Skeletal muscle tissue (tissue), 4 donors: ENCODE results near the gene VAMP5. TPM values are rescaled to one million over a fixed set of nuclear protein-coding genes. Genes with fewer than 3 reads are reported as not detected.

Source experiments
- H3K27ac ChIP-seq: one replicate; pipeline ENCODE4 v1.7.0; 2013; ENCODE audit warnings: mild to moderate bottlenecking, low read depth, low read length, inconsistent platforms
- H3K27me3 ChIP-seq, 3 donors: one replicate each; pipeline ENCODE4 v1.7.0; 2013; ENCODE audit warnings: low read length in 3 of 3; ENCODE audit not compliant: control insufficient read depth in 3 of 3, insufficient read depth in 3 of 3
- H3K36me3 ChIP-seq, 3 donors: one replicate each; pipeline ENCODE4 v1.7.0; 2013; ENCODE audit warnings: low read length in 3 of 3; ENCODE audit not compliant: control insufficient read depth in 3 of 3, insufficient read depth in 3 of 3
- H3K4me1 ChIP-seq, 3 donors: one replicate each; pipeline ENCODE4 v1.7.0; 2013; ENCODE audit warnings: low read length in 3 of 3, mild to moderate bottlenecking in 3 of 3; ENCODE audit not compliant: control insufficient read depth in 3 of 3, insufficient read depth in 3 of 3
- H3K4me3 ChIP-seq, 3 donors: one replicate each; pipeline ENCODE4 v1.7.0; 2013; ENCODE audit warnings: low read length in 3 of 3
- H3K9ac ChIP-seq, 3 donors: one replicate each; pipeline ENCODE4 v1.7.0; 2013; ENCODE audit warnings: low read length in 3 of 3, mild to moderate bottlenecking in 3 of 3, moderate library complexity in 2 of 3, low read depth in 1 of 3
- H3K9me3 ChIP-seq, 3 donors: one replicate each; pipeline ENCODE4 v1.7.0; 2013; ENCODE audit warnings: low read length in 3 of 3; ENCODE audit not compliant: control insufficient read depth in 3 of 3
- total RNA-seq: library from RNA; depleted of rRNA; stranded (reverse); fragments of >200 nt; gene quantifications from one replicate; pipeline ENCODE4 v1.2.3, GENCODE V29; 2014
- donor health status: Osteomylitis.

VAMP5 gene
- total RNA-seq, 1 donor from 2014 or later = 17.7 TPM

DNA sequence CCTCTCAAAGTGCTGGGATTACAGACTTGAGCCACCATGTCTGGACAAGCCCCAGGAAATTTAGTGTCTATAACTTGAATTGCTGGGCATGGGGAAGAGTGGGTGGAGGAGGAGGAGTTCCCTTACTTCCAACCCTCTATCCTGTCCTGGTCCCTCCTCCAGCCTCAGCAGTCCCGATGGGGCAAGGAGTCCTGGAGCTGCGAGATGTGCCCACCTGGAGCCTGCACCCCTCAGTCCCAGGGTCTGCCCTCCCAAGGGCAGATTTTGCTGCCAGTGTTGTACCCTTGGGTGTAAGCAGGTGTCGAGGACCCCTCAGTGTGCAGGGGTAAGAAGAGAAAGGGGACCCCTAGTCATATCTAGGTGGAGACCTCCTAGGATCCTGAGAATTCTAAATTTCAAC, 4.0 kb upstream of the VAMP5 start:
- H3K27me3 ChIP-seq = no peaks in the 10 kb centered on the region
- H3K36me3 ChIP-seq = no peaks in the 10 kb centered on the region
- no peak overlapping the region for H3K9ac ChIP-seq
- peaks cover 35 to 48% (median 44%) of the 10 kb centered on the region in 3 donors for H3K4me1 ChIP-seq
- peak overlapping the region; percentile 76 for H3K27ac ChIP-seq
- H3K9me3 ChIP-seq = no peaks in the 10 kb centered on the region
- no peak overlapping the region for H3K4me3 ChIP-seq

DNA sequence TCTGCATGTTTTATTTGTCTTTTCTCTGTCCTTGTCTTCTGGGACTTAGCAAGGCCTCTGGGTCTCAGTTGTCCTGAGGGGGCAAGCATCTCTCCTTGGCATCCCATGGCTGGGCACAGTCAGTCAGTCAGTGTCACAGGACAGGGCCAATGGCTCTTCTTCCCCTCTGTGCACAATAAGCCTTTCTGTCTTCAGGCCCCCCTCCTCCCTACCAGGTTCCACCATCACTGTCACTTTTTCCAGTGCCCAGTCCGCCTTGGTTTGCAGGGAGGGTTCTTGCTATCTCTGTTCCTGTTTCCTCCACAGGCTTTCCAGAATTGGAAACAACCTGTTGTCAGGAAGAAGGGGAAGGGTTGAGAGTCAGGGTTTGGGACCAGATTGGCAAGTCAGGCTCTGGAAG, 1.7 kb upstream of the VAMP5 start:
- Histone ChIP-seq H3K36me3 (no peaks in the 10 kb centered on the region), H3K4me1 (peaks cover 47 to 65% (median 58%) of the 10 kb centered on the region in 3 donors), H3K27ac (no peak overlapping the region), H3K9ac (no peak overlapping the region), H3K27me3 (no peaks in the 10 kb centered on the region), H3K4me3 (no peak overlapping the region), H3K9me3 (no peaks in the 10 kb centered on the region)

DNA sequence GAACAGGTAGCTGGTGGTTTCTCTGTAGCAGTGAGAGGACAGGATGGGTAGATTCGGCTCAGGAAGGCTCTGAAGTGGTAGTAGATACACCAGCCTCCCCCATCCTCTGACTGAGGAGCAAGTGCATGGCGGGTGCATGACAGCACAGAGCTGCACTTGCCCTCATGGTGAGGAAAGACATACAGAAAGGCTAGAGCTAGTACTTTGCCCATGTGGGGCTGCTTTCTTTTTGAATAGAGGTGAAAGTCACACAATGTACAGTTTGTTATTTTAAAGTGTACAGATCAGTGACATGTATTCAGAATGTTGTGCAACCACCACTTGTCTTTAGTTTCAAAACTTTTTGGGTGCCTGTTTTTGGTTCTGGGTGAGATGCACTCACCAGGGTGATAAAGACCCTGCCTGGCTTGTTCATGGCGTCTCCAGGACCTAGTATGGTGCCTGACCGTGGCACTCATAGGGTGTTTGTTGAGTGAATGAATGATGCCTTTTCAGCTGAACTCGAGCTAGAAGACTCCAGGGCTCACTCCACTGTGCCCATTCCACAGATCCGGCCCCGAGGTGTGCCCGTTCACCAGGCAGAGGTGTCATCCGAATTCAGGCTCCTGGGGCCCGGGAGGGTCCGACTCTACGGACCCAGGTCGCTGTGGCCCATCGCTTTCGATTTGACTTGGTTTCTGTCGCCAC, 421 bp upstream of the VAMP5 start:
- no peaks in the 10 kb centered on the region for H3K27me3 ChIP-seq
- H3K4me3 ChIP-seq = peak overlapping the region; percentile 75 to 87 (median 81)
- H3K4me1 ChIP-seq = peaks cover 50 to 65% (median 58%) of the 10 kb centered on the region in 3 donors
- peak overlapping the region; percentile 69 to 93 (median 83) for H3K9ac ChIP-seq
- H3K9me3 ChIP-seq = no peaks in the 10 kb centered on the region
- no peaks in the 10 kb centered on the region for H3K36me3 ChIP-seq
- peak overlapping the region; percentile 90 for H3K27ac ChIP-seq

DNA sequence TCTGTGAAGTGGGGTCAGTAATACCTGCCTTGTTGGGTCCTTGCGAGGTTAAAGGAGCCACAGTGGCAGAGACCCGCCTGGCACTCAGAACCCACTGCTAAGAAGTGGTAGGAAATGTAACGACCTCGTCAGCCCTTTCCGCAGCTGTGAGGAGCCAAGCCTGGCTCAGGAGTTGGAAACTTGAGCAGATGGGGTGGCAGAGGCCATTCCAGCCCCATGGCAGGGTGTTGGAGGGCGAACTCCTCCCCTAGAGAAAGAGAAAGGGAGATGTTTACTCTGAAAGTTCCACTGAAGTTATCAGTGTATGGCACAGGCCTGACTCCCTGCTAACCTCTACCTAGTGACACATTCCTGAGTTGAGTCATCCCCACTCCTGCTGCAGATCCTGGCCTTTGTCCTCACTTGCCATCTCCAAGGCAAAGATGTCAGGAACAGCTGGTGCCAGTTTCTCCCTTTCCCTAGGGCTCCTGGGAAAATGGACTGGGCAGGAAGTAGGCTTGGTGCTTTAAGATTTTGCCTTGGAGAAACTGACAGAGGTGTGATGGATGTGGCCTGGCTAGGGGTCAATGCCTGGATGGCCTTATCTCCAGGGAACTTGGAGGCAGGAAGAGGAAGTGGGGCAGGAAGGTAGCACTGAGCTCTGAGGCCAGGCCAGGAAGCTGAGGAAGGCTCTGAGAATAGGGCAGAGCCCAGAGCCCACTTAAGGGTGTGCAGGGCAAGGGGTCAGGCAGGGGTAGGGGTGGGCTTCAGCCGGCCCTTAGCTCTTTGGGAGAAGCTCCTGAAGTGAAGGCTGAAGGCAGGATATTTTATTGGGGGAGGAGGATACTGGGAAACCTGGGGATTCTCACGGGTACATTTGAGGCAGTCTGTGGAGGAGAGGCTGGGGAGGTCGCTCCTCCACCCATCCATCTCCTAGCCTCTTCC, 888 bp downstream of the VAMP5 start:
- Histone ChIP-seq H3K27me3 (no peaks in the 10 kb centered on the region), H3K9ac (peak overlapping the region; percentile 83 to 93 (median 89)), H3K27ac (peak overlapping the region; percentile 90), H3K9me3 (no peaks in the 10 kb centered on the region), H3K4me1 (peaks cover 51 to 68% (median 58%) of the 10 kb centered on the region in 3 donors), H3K36me3 (no peaks in the 10 kb centered on the region), H3K4me3 (peak overlapping the region; percentile 81 to 89 (median 87))

DNA sequence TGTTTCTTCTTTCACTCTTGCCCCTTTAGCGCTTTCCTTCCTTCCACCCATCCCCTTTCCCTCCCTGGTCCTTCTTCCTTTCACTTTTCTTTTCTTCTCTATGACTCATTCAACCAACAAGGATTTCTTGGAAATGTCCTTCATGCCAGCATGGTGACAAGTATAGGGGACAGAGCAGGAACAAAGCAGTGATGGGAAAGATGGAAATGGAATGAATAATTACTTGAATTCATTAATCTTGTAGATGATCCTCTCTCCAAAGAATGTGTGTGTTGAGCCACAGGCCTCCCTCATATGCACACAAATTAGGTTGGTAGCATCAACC, 1.5 kb downstream of the VAMP5 start:
- H3K27me3 ChIP-seq = no peaks in the 10 kb centered on the region
- no peaks in the 10 kb centered on the region for H3K9me3 ChIP-seq
- H3K27ac ChIP-seq = peak overlapping the region; percentile 90
- H3K4me1 ChIP-seq = peaks cover 58 to 72% (median 62%) of the 10 kb centered on the region in 3 donors
- peak overlapping the region in 2 of 3 donors; percentile 40 to 83 for H3K9ac ChIP-seq
- no peaks in the 10 kb centered on the region for H3K36me3 ChIP-seq
- H3K4me3 ChIP-seq = peak overlapping the region; percentile 81 to 89 (median 87)

DNA sequence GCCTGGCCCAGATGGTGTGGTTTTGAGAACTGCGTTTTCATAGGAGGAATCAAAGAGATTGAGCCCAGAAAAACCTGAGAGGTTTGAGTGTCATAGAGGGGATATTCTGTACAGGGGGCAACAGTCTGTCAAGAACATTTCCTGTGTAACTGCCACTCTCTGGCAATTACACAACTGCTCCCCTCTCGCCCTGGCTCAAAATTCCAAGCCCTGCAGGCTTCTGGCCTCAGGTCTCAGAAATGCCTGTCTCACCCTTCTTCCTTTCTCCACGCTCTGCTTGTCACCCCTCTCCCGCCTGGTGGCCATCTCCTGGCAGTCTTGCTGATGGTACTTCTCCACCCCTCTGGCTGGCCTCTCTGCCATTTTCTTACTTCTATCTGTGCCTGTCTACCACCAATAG, 4.0 kb downstream of the VAMP5 start:
- Histone ChIP-seq H3K9ac (peak overlapping the region in 1 of 3 donors; percentile 7), H3K36me3 (peaks cover 4 to 6% (median 4%) of the 10 kb centered on the region in 3 donors), H3K9me3 (no peaks in the 10 kb centered on the region), H3K27me3 (no peaks in the 10 kb centered on the region), H3K4me3 (no peak overlapping the region), H3K27ac (peak overlapping the region; percentile 72), H3K4me1 (peaks cover 72 to 88% (median 77%) of the 10 kb centered on the region in 3 donors)

DNA sequence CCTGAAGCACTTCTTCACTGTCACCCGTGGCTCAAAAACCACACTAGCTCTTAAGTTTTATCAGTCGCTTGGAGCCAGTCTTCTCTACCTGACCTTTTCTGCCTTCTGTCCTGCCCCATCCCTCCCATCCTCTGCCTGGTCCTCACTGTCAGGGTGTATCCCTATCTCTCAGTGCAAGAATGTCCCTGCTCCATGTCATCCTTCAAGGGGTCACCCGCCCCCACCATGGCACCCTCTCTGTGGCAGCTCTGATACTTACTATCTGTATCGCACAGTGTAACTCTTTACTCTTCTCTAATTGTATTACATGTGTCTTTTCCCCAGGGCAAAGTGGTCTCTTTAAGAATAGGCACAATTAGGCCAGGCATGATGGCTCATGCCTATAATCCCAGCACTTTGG, 4.4 kb downstream of the VAMP5 start:
- peak overlapping the region in 1 of 3 donors; percentile 61 for H3K9ac ChIP-seq
- H3K4me3 ChIP-seq = no peak overlapping the region
- peak overlapping the region; percentile 72 for H3K27ac ChIP-seq
- no peaks in the 10 kb centered on the region for H3K27me3 ChIP-seq
- peaks cover 72 to 86% (median 74%) of the 10 kb centered on the region in 3 donors for H3K4me1 ChIP-seq
- H3K36me3 ChIP-seq = peaks cover 4 to 8% (median 6%) of the 10 kb centered on the region in 3 donors
- no peaks in the 10 kb centered on the region for H3K9me3 ChIP-seq

DNA sequence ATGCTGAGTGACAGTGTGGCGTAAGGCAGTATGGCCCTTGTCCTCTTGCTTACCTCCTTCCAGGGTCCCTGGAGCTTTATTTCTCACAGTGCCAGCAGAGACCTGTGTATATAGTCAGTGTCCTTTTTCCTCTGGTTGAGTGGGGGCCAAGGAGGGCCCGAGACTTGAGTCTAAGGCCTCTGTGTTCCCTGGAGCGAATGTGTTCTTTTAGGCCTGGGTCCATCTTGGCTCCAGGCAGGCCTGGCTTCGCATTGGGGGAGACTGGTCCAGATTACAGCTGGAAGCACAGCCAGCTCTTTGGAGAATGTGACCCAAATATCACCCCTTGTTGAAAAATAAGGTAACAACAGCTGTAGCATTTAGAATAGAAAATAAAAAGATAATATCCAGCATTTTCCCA, 5.0 kb downstream of the VAMP5 start:
- Histone ChIP-seq H3K4me3 (peak overlapping the region in 2 of 3 donors; percentile 14 to 35), H3K36me3 (peaks cover 4 to 8% (median 6%) of the 10 kb centered on the region in 3 donors), H3K4me1 (peaks cover 71 to 83% (median 73%) of the 10 kb centered on the region in 3 donors), H3K27me3 (no peaks in the 10 kb centered on the region), H3K27ac (peak overlapping the region; percentile 72), H3K9ac (peak overlapping the region; percentile 3 to 63 (median 61)), H3K9me3 (no peaks in the 10 kb centered on the region)

DNA sequence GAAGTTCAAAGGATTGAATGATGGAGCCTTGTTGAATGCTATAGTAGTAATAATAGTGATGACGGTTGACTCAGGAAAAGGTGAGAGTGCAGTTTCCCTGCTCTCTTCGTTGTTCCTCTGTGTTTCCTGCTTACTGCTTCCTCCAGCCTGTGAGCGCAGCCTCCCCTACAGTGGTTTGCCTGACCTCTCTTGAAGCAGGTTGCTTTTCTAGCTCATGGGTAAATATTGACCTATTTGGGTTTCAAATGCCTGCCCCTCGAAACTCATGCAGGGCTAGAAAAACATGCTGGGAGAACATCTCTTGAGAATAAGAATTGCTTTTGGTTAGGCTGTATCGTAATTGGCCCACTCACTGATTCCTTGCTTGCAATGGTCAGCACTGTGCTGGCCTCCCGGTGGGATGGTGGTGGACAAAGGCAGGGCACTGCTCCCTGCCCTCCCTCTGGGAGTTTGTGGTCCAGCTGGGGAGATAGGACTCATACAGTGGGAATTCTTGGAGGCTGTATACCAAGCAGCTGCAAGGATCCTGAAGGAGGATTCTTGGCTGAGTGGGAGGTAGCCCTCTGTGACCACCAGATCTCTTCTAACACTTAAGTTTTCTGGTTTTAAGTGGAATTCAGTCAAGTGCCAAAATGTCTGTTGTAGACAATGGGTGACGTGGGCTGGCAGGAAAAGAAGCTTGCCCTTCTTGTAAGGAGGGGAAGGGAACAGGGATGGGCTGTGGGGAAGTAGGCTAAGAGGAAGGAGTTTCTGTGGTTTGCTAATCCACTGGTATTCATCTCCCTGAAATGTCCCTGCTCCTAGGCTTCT, 6.0 kb downstream of the VAMP5 start:
- H3K9ac ChIP-seq = peak overlapping the region in 2 of 3 donors; percentile 61 to 64
- H3K9me3 ChIP-seq = no peaks in the 10 kb centered on the region
- no peaks in the 10 kb centered on the region for H3K27me3 ChIP-seq
- peaks cover 73 to 87% (median 75%) of the 10 kb centered on the region in 3 donors for H3K4me1 ChIP-seq
- H3K36me3 ChIP-seq = peaks cover 4 to 8% (median 6%) of the 10 kb centered on the region in 3 donors
- H3K27ac ChIP-seq = peak overlapping the region; percentile 72
- H3K4me3 ChIP-seq = peak overlapping the region in 1 of 3 donors; percentile 38
